Naive thymus-derived CD4-positive, alpha-beta T cell (primary cell): ENCODE data around the gene FLNB. TPM values are rescaled to one million over a fixed set of nuclear protein-coding genes. Genes with fewer than 3 reads are reported as not detected.

Experiments used
- ATAC-seq: fragments of 150-1000 bp; cut with Tn5 transposase; 2 replicates; pipeline ENCODE4 v1.10.0; 2021; ENCODE audit warnings: mild to moderate bottlenecking, moderate library complexity
- CTCF ChIA-PET: fragments of 350-600 bp; sonication (Branson Sonifier 250); formaldehyde crosslinking; loops from one replicate; lab custom pipeline; 2021; ENCODE audit warnings: antibody characterized with exemption; lab: Charles Lee
- POLR2A ChIA-PET: fragments of 350-600 bp; sonication (Branson Sonifier 250); formaldehyde crosslinking; loops from one replicate; lab custom pipeline; 2021; ENCODE audit warnings: antibody characterized with exemption, inconsistent platforms; lab: Charles Lee
- DNase-seq, 9 donors: peaks; one replicate each; pipeline versions ENCODE4 v3.0.0 to v3.0.0-alpha.2; 2020 to 2022; ENCODE audit warnings: mixed read lengths in 1 of 9
- H3K27ac ChIP-seq: one replicate; pipeline ENCODE4 v1.7.0; 2013; ENCODE audit warnings: mild to moderate bottlenecking, low read depth, low read length, moderate library complexity
- H3K27me3 ChIP-seq, 2 donors: one replicate each; pipeline ENCODE4 v1.7.0; 2013; ENCODE audit warnings: low read length in 2 of 2, mild to moderate bottlenecking in 2 of 2, moderate library complexity in 2 of 2; ENCODE audit not compliant: control insufficient read depth in 2 of 2, insufficient read depth in 2 of 2
- H3K36me3 ChIP-seq, 3 experiments: 1 replicate in 2 of 3; 2 replicates in 1 of 3; pipeline ENCODE4 v1.7.0; 2013; ENCODE audit warnings: low read length in 3 of 3, mild to moderate bottlenecking in 3 of 3, moderate library complexity in 1 of 3; ENCODE audit not compliant: insufficient read depth in 3 of 3, control insufficient read depth in 2 of 3
- H3K4me1 ChIP-seq, 2 donors: one replicate each; pipeline ENCODE4 v1.7.0; 2013; ENCODE audit warnings: low read length in 2 of 2, mild to moderate bottlenecking in 2 of 2, moderate library complexity in 1 of 2; ENCODE audit not compliant: control insufficient read depth in 2 of 2, insufficient read depth in 2 of 2
- H3K4me3 ChIP-seq: 2 replicates; pipeline ENCODE4 v1.7.0; 2013; ENCODE audit warnings: mild to moderate bottlenecking, low read length
- H3K9me3 ChIP-seq, 3 experiments: 1 replicate in 2 of 3; 2 replicates in 1 of 3; pipeline ENCODE4 v1.7.0; 2013; ENCODE audit warnings: low read length in 3 of 3; ENCODE audit not compliant: control insufficient read depth in 2 of 3
- H3K27ac Mint-ChIP-seq, 9 donors: one replicate each; pipeline ENCODE4 v1.8.0; 2020 to 2022; ENCODE audit warnings: mixed read lengths in 9 of 9, mild to moderate bottlenecking in 8 of 9, moderate library complexity in 5 of 9, inconsistent platforms in 2 of 9
- H3K27me3 Mint-ChIP-seq, 5 donors: one replicate each; pipeline ENCODE4 v1.8.0; 2021 to 2022; ENCODE audit warnings: mixed read lengths in 5 of 5, mild to moderate bottlenecking in 1 of 5
- H3K36me3 Mint-ChIP-seq, 5 donors: one replicate each; pipeline ENCODE4 v1.8.0; 2020 to 2022; ENCODE audit warnings: mixed read lengths in 5 of 5, mild to moderate bottlenecking in 3 of 5, inconsistent platforms in 1 of 5
- H3K4me1 Mint-ChIP-seq, 7 donors: one replicate each; pipeline ENCODE4 v1.8.0; 2020 to 2022; ENCODE audit warnings: mixed read lengths in 7 of 7, mild to moderate bottlenecking in 3 of 7, inconsistent platforms in 1 of 7
- H3K4me3 Mint-ChIP-seq, 10 donors: one replicate each; pipeline ENCODE4 v1.8.0; 2020 to 2022; ENCODE audit warnings: mild to moderate bottlenecking in 10 of 10, mixed read lengths in 10 of 10, moderate library complexity in 6 of 10, inconsistent platforms in 2 of 10
- H3K9me3 Mint-ChIP-seq, 11 donors: one replicate each; pipeline ENCODE4 v1.8.0; 2020 to 2022; ENCODE audit warnings: mixed read lengths in 11 of 11, mild to moderate bottlenecking in 4 of 11, inconsistent platforms in 1 of 11, moderate library complexity in 1 of 11
- intact Hi-C, 2 donors: fragments of 100-400 bp; cut with micrococcal nuclease; formaldehyde crosslinking; loops; one replicate each; pipeline ENCODE4 v1.15.1; 2023
- polyA plus RNA-seq, 2 donors: library from polyadenylated mRNA; unstranded; fragments of 300-500 nt; fragmentation: Illumina TruSeq; gene quantifications; one replicate each; pipeline ENCODE4 v1.2.3, GENCODE V29; 2021
- total RNA-seq, 6 experiments: library from RNA in 5 of 6; stranded (reverse) in 5 of 6; gene quantifications; 1 replicate in 5 of 6; 2 replicates in 1 of 6; pipeline ENCODE4 v1.2.3 and lab custom pipeline; 2021 to 2026

Gene FLNB
- total and polyA plus RNA-seq, 7 experiments from 2014 or later = 15.7 to 66.7 (median 47.6) TPM

- POLR2A ChIA-PET = no interaction called here
- Mint-ChIP-seq H3K9me3 (no peaks in the 10 kb centered on the region), H3K27me3 (no peaks in the 10 kb centered on the region), H3K27ac (peak overlapping the region in 1 of 9 donors; percentile 31), H3K4me1 (peaks cover 10 to 22% (median 12%) of the 10 kb centered on the region in 7 donors), H3K36me3 (peaks cover 0 to 3% (median 0%) of the 10 kb centered on the region in 5 donors), H3K4me3 (no peak overlapping the region)
- CTCF ChIA-PET = interaction anchor here (0.6 to 0.8 kb wide), 2 partner anchors 199 to 1538 kb away, joined by 3 read pairs; no protein-coding TSS in a partner anchor
- Histone ChIP-seq H3K27ac (no peak overlapping the region), H3K36me3 (no peaks in the 10 kb centered on the region), H3K4me1 (peaks cover 2% of the 10 kb centered on the region in 2 donors), H3K27me3 (no peaks in the 10 kb centered on the region), H3K9me3 (no peaks in the 10 kb centered on the region), H3K4me3 (no peak overlapping the region)
- intact Hi-C loops = no loop called here
- ATAC-seq = no peak
- no peak for DNase-seq
These were observed 29.9 kb upstream of the FLNB start for GRCh38 chr3:57978316-57978715.

GRCh38 chr3:57980416-57980815 lies 27.8 kb upstream of the FLNB start:
- Histone ChIP-seq H3K36me3 (no peaks in the 10 kb centered on the region), H3K27ac (no peak overlapping the region), H3K4me3 (no peak overlapping the region), H3K9me3 (no peaks in the 10 kb centered on the region), H3K27me3 (no peaks in the 10 kb centered on the region), H3K4me1 (peaks cover 10% of the 10 kb centered on the region in 2 donors)
- intact Hi-C loops = no loop called here
- CTCF ChIA-PET = no interaction called here
- Mint-ChIP-seq H3K27me3 (no peaks in the 10 kb centered on the region), H3K4me1 (peaks cover 18 to 32% (median 22%) of the 10 kb centered on the region in 7 donors), H3K36me3 (peaks cover 0 to 6% (median 0%) of the 10 kb centered on the region in 5 donors), H3K4me3 (no peak overlapping the region), H3K27ac (peak overlapping the region in 1 of 9 donors; percentile 20), H3K9me3 (no peaks in the 10 kb centered on the region)
- POLR2A ChIA-PET = no interaction called here
- DNase-seq (no peak), ATAC-seq (no peak)

GRCh38 chr3:57981483-57982087 lies 26.6 kb upstream of the FLNB start:
- H3K9me3 ChIP-seq = no peaks in the 10 kb centered on the region
- peaks cover 10% of the 10 kb centered on the region in 2 donors for H3K4me1 ChIP-seq
- H3K27me3 ChIP-seq = no peaks in the 10 kb centered on the region
- Mint-ChIP-seq H3K27ac (peak overlapping the region in 1 of 9 donors; percentile 15), H3K4me3 (no peak overlapping the region), H3K9me3 (no peaks in the 10 kb centered on the region), H3K36me3 (peaks cover 0 to 6% (median 0%) of the 10 kb centered on the region in 5 donors), H3K4me1 (peaks cover 18 to 32% (median 22%) of the 10 kb centered on the region in 7 donors), H3K27me3 (no peaks in the 10 kb centered on the region)
- intact Hi-C loops = no loop called here
- ChIA-PET POLR2A (no interaction called here), CTCF (no interaction called here)
- H3K27ac ChIP-seq = no peak overlapping the region
- no peak for ATAC-seq
- no peak overlapping the region for H3K4me3 ChIP-seq
- no peak for DNase-seq
- H3K36me3 ChIP-seq = no peaks in the 10 kb centered on the region

GRCh38 chr3:57982561-57983243 lies 25.5 kb upstream of the FLNB start:
- Histone ChIP-seq H3K27me3 (no peaks in the 10 kb centered on the region), H3K9me3 (no peaks in the 10 kb centered on the region), H3K36me3 (no peaks in the 10 kb centered on the region), H3K4me1 (peaks cover 10% of the 10 kb centered on the region in 2 donors), H3K27ac (no peak overlapping the region), H3K4me3 (no peak overlapping the region)
- Mint-ChIP-seq H3K27me3 (no peaks in the 10 kb centered on the region), H3K36me3 (peaks cover 0 to 6% (median 0%) of the 10 kb centered on the region in 5 donors), H3K27ac (peak overlapping the region in 2 of 9 donors; percentile 35 to 86), H3K4me1 (peaks cover 18 to 32% (median 21%) of the 10 kb centered on the region in 7 donors), H3K4me3 (peak overlapping the region in 2 of 10 donors; percentile 27 to 41), H3K9me3 (no peaks in the 10 kb centered on the region)
- DNase-seq = no peak
- ChIA-PET CTCF (no interaction called here), POLR2A (no interaction called here)
- no peak for ATAC-seq
- intact Hi-C loops = no loop called here

- DNase-seq (peak in 6 of 9 donors; percentile 17 to 39 (median 27)), ATAC-seq (peak; percentile 94)
- Histone ChIP-seq H3K36me3 (no peaks in the 10 kb centered on the region), H3K9me3 (no peaks in the 10 kb centered on the region), H3K27ac (no peak overlapping the region), H3K4me3 (no peak overlapping the region), H3K4me1 (peaks cover 10% of the 10 kb centered on the region in 2 donors), H3K27me3 (no peaks in the 10 kb centered on the region)
- ChIA-PET CTCF (no interaction called here), POLR2A (no interaction called here)
- H3K4me1 Mint-ChIP-seq = peaks cover 14 to 24% (median 21%) of the 10 kb centered on the region in 7 donors
- intact Hi-C loops = no loop called here
- no peaks in the 10 kb centered on the region for H3K27me3 Mint-ChIP-seq
- peak overlapping the region; percentile 25 to 86 (median 64) for H3K27ac Mint-ChIP-seq
- no peaks in the 10 kb centered on the region for H3K9me3 Mint-ChIP-seq
- H3K4me3 Mint-ChIP-seq = peak overlapping the region in 6 of 10 donors; percentile 2 to 49 (median 34)
- peaks cover 0 to 6% (median 0%) of the 10 kb centered on the region in 5 donors for H3K36me3 Mint-ChIP-seq
These were observed 24.3 kb upstream of the FLNB start for GRCh38 chr3:57983734-57984518.

GRCh38 chr3:57985176-57985983 lies 22.8 kb upstream of the FLNB start:
- no peaks in the 10 kb centered on the region for H3K9me3 ChIP-seq
- H3K9me3 Mint-ChIP-seq = peaks cover 0 to 1% (median 0%) of the 10 kb centered on the region in 11 donors
- no peaks in the 10 kb centered on the region for H3K27me3 ChIP-seq
- H3K27me3 Mint-ChIP-seq = no peaks in the 10 kb centered on the region
- H3K27ac Mint-ChIP-seq = no peak overlapping the region
- ChIA-PET POLR2A (interaction anchor here (0.6 kb wide), 1 partner anchor 961 kb away, joined by 8 read pairs; no protein-coding TSS in a partner anchor), CTCF (interaction anchor here (0.6 kb wide), 1 partner anchor 914 kb away, joined by 6 read pairs; no protein-coding TSS in a partner anchor)
- H3K27ac ChIP-seq = no peak overlapping the region
- peaks cover 0 to 6% (median 0%) of the 10 kb centered on the region in 5 donors for H3K36me3 Mint-ChIP-seq
- ATAC-seq (no peak), DNase-seq (no peak)
- H3K4me1 ChIP-seq = peaks cover 10% of the 10 kb centered on the region in 2 donors
- peaks cover 13 to 24% (median 21%) of the 10 kb centered on the region in 7 donors for H3K4me1 Mint-ChIP-seq
- no peak overlapping the region for H3K4me3 ChIP-seq
- H3K4me3 Mint-ChIP-seq = no peak overlapping the region
- intact Hi-C loops = no loop called here
- no peaks in the 10 kb centered on the region for H3K36me3 ChIP-seq
